ENCODE data around the gene FNIP2.
A peak's percentile ranks its signal among the peaks of the same experiment; 100 is the strongest.

Gene FNIP2

DNA sequence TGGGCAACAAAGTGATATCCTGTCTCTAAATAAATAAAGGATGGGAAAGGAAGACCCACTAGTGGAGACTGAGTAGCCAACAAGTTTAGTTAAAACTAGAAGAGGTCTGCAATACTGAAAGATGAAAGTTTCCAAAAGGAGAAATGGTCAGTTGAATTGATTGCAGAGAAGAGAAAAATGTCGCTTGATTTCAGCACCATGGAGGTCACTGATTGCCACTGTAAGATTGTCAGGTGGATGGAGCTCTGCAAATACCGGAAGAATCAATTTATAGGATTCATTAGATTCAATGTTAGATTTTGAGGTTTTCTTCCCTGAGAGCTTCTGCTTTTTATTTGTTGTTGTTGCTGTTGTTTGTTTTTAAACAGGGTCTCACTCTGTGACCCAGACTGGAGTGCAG lies 5.4 kb upstream of the FNIP2 start:
- DNase-seq (ENCODE audit: low read depth) = no peak

DNA sequence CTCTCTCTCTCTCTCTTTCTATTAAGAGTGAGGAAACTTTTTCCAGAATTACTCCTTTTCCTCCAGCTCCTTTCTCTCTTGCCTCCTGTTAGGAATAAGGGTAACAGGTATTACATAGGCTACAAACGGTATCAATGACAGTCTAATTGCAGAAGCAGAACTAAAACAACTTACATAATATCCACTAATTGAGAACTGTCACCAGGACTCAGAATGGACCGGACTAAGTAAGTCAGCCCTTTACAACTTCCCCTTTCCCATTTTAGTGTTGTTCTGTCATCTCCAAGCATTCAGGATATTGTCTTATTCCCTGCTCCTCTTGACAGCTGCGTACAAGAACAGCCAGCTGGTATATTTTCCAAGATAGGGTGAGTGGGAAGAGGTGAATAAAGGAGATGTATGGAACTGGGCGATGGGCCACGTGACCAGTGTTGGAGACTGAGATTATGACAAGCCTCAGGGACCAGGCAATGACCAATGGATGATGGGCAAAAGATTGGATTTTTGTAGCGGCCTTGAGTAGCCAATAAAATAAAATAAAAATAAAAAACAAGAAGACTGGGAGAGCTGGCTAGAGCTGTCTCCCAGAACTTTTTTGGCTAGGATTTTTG lies 2.3 kb upstream of the FNIP2 start:
- DNase-seq (ENCODE audit: low read depth) = no peak

DNA sequence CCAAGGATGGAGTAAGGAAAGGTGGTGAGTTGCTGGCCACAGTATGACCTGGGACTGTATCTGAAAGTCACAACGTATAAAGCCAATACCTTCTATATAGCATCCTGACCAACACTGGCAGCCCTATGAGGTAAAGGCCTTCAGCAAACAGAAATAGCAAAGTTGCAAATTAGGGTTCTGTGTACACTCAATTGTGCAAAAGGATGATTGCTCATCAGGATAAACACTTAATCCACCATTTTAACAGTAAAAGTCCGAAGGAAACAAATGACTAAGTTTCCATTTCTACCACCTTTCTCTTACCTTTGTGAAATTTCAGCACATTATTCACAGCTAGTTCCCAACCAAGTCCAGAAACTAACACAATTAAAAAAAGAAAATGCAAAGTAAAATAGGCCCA lies 1.4 kb upstream of the FNIP2 start:
- DNase-seq (ENCODE audit: low read depth) = no peak

DNA sequence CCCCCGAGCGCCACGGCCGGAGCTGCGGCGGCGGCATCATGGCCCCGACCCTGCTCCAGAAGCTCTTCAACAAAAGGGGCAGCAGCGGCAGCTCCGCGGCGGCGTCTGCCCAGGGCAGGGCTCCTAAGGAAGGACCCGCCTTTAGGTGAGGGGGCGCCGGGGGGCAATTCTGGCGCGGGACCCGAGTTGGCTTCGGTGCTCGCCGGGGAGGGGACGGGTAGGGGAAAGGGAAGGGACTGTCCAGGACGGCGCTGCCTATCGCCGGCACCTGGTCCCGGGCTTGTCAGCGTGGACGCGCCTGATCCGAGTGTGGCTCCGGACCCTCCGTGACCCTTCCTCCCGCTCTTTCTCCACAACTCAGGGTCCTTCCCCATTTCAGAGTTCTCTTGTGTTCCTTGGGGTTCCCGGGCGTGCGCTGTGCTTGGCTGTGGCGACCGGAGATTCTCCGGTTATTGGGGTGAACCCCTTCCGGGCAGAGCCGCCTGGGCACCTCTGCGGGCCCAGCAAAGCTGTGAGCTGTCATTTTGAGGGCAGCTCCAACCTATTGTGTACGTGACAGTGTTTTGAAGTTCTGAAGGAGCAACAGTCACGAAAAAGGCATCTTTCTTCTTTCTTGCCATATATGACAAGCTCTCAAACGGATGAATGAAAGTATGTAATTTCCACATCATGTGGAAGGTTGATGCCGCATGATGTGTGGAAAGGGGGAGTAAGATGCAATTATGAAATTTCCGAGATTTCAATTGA lies 522 bp downstream of the FNIP2 start:
- DNase-seq (ENCODE audit: low read depth) = peak; percentile 4

DNA sequence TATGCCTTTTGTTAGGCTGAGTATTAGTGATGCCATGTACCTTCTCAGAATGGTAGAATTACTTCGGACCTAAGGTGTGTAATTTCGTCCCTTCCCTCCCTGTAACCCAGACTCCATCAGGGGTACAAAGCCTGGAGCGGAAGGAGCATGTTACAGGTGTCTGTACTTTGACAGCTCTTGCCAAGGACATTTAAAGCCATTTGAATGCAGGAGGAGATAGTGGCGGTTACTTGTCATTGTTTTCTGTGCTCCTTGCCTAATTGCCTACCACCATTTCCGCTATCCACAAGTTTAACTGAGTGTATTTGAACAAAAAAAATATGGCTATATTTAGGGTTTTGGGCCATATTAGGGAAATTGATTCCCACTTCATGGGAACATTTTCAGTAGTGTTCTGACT lies 1.8 kb downstream of the FNIP2 start:
- no peak for DNase-seq (ENCODE audit: low read depth)

DNA sequence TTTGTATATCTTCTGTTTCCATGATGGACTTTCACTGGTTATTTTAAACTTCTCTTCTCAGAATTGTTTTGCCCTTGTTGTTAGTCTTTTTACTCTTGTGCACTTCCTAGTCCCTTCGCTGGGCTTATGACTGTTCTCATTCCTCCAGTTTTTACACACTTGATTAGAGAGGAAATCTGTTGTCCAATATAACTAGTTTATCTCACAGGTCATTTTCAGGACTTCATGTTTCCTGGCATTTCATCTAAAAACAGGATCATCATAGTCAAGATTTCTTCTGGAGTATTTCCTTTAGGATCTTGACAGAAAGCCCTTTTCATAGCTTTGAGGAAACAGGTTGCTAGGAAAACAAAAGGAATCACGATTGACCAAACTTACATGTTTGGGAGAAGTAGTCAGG lies 3.0 kb downstream of the FNIP2 start:
- no peak for DNase-seq (ENCODE audit: low read depth)

DNA sequence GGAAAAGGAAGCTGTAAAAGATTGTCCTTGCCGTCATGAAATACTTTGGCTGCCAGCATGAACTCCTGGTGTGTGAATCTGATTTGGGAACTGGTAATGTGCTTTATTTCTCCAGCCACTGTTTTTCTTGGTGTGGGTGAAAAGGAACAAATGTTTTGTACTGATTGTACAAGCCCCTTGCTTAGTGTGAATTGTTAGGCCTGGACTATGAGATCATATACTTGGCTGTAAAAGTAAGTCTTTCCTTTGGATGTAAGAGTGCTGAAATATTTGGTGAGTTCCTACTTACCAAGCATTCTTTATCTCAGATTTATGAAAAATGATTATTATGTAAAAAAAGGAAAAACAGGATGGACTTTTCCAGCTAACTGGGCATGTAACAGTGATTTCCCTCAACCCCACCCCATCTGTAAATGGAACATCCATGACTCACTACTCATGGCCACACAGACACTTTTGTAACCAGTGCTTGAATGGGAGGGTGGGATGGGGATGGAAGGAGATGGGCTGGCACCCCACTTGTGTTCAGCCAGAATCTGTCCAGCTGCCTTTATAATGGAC lies 6.3 kb downstream of the FNIP2 start:
- DNase-seq (ENCODE audit: low read depth) = no peak

DNA sequence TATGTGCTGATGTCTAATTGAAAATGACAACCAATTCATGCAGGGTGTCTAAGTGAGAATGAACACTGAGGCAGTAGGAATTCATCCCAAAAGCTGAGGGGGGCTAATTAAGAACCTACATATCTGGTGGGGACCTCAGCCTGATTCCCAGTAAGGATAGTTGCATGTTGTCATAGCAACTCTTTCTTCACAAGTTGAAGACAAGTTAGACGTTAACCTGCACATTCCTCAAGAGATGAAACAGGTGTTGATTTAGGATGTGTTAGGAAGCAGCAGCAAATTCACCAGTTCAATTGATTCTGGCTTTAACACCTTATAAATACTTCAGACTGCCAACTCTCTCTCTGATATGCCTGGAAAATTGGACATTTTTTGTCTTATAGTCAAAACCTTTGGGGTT lies 7.3 kb downstream of the FNIP2 start:
- DNase-seq (ENCODE audit: low read depth) = no peak

DNA sequence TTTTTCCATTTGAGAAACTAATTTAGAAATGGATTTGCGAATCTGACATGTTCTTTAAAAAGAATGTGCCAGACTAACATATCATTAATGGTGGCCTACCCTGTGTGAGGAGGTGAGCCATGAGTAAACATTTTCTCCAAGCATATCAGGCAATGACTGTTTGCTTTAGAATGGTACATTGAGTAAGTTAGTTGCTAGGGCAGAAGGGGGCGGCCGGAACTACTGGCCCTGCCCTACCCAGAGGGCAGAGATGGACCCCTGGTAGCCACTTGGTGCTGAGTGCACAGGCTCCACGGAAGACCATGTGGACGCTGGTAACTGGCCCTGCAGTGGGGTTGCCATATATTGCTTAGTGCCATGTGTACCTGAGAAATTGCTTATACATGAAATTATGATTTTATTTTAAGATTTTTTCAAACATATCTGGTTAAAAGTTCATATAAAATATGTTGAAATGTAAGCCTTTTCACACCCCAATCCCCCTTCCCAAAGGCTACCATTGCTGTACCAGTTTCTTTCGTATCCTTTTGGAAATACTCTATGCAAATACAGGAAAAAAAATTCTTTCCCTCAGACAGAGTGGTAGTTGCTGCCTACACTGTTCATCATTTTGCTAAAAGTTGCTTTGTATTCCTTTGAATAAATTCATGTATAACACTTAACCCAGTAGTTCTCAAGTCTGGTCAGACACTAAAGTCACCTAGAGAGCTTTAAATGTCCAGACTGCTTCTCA lies 8.8 kb downstream of the FNIP2 start:
- DNase-seq (ENCODE audit: low read depth) = no peak

DNA sequence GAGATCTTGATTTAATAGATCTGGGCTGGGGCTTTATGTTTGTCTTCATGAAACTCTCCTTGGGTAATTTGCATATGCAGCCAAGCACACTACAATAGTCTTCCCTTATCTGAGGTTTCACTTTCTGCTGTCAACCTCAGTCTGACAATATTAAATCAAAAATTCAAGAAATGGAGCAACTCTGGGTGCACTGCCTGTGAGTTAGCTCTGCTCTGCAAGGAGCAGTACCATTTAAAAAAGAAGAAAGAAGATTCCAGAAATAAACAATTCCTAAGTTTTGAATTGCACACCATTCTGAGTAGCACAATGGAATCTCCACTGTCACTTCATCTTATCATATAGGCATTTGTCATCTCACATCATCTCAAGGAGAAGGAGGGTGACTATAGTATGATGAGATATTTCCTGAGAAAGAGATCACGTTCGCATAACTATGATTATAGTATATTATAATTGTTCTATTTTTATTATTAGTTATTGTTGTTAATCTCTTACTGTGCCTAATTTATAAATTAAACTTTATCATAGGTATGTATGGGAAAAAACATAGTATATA lies 9.4 kb downstream of the FNIP2 start:
- DNase-seq (ENCODE audit: low read depth) = no peak

DNA sequence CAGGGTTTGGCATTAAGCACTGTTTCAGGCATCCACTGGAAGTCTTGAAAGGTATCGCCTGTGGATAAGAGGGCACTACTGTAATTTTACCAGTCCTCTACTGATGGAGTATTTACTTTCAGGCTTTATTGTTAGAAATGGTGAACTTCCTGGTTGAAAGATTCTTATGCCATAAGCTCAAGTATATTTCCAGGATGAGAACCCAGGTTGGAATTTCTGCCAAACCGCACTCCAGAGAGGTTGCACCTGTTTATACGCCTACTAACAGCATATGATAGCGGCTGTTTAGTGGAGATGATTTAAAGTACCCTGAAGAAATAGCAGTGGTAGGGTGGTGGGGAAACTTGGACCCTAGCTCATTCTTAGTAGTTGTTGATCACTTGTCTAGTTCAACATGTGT lies 9.9 kb downstream of the FNIP2 start:
- DNase-seq (ENCODE audit: low read depth) = no peak

DNA sequence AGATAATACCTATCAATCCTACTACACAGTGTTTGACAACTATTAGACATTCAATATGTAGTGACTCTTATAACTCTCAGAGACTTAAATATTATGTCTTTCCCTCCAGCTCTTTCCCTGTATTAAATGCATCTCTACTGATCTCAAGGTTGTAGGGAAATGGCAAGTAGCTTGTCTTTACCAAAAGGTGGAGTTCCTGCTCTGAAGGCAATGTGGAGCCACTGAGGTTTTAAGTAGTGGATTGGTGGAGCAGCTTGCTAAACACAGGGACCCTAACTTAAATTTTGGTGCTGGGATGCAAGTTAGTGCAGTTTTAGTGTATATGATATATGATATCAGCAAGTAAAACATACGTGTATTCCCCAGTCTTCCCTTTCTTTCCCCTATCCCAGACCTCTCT lies 13.1 kb downstream of the FNIP2 start:
- DNase-seq (ENCODE audit: low read depth) = no peak

DNA sequence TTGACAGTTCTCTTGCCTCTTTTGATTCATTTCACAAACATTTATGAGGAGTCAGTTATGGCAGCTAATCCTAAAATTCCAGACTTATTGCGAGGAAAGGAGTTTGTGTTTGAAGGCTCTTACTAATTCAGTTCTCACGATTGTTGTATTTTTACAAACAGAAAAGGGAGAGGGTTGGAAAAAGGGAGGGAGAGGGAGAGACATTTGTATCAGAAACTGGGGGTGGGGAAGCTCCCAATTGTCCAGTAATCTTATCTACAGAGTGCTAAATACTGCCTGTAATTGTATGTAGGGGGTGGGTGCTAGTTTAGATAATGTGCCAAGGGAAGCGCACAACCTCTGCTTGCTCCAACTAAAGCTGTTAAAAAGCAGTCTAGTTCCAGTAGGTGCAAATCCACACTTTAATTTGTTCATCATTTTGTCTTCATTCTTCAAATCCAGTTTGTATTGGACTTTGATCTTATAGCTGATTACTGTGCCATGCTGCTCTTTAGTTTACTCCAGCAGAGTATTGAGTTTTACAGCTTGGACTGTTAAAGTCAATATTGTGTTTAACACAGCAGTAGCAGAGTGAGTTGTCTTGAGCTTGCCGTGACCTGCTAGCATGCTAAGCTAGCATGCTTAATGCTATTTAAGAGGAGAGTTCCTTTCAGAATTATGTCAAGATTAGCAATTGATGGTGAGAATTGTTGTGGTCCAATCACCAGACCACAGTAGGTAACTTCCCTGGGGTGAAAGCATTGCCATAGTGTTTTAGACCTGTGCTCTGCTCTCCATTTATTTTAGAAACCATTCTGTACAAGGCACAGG lies 13.9 kb downstream of the FNIP2 start:
- no peak for DNase-seq (ENCODE audit: low read depth)

DNA sequence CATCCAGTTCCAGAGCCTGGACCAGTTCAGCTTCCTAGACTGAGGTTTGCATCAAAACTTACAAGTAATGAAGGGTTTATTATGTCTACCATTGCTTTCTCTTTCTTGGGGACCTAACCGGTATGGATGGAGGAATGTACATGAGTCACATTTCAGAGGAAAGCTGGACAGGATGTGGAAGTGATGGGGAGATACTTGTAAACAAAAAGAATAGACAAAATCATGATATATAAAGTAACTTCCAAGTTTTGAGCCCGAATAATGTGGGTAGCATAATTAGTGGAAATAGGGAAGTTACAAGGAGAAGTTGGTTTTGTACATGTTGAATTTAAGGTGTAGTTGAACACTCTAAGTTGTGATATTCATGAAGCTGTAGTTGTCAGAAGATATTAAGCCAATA lies 15.0 kb downstream of the FNIP2 start:
- no peak for DNase-seq (ENCODE audit: low read depth)

DNA sequence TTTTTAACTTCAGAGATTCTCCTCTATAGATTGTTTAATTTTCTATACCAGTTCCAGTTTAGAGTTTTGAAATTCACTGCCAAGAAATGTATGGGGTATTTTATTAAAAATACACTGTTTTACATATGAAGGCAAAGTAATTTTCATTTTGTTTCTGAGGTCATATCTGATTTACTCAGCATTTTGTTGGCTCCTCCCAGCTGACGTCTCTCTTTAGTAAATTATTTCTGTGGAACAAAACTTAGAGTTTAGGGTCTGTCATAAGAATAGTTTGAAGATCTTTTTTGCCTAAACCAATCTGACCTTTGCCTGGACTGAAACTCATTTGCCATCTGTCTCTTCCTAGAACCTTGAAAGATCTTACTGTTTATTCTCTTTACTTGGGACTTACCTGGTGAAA lies 16.9 kb downstream of the FNIP2 start:
- no peak for DNase-seq (ENCODE audit: low read depth)

DNA sequence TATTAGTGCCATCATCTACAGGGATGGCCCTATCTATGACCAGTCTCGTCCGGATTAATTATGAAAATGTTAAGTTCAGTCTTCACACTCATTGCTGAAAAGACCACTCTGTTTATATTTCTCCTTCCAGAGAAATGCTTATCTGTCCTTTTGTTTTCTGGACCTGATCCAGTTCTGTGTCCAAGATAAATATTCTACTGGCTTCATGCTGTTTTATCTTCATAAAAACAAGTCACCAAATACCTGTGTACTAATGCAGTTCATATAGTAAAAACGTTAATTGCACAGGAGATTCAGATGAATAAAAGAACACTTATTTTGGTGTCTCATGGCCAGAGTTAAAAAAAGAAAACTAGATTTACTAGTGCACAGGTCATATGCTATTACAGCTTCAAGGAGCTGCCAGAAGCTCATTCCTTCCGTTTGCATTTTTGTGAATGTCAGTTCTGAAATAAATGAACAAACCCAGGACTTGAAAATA lies 17.3 kb downstream of the FNIP2 start:
- no peak for DNase-seq (ENCODE audit: low read depth)

DNA sequence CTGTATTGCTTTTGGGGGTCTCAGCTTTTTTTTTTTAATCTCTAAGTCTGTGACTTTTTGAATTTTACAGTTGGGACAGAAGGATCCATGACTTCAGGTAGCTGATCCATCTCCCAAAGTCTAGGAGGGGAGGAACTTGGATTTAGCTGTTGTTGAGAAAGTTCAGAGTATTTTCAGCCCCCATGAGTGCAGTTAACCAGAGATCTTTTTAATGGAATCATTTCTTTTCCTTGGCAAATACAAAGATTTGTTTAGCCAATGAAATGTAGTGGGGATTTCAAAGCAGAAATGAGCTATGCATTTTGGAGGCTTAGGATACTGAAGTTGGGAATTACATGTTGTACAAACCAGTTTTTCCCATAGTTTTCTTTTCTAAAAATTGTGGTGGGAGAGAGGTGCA lies 18.1 kb downstream of the FNIP2 start:
- DNase-seq (ENCODE audit: low read depth) = no peak

DNA sequence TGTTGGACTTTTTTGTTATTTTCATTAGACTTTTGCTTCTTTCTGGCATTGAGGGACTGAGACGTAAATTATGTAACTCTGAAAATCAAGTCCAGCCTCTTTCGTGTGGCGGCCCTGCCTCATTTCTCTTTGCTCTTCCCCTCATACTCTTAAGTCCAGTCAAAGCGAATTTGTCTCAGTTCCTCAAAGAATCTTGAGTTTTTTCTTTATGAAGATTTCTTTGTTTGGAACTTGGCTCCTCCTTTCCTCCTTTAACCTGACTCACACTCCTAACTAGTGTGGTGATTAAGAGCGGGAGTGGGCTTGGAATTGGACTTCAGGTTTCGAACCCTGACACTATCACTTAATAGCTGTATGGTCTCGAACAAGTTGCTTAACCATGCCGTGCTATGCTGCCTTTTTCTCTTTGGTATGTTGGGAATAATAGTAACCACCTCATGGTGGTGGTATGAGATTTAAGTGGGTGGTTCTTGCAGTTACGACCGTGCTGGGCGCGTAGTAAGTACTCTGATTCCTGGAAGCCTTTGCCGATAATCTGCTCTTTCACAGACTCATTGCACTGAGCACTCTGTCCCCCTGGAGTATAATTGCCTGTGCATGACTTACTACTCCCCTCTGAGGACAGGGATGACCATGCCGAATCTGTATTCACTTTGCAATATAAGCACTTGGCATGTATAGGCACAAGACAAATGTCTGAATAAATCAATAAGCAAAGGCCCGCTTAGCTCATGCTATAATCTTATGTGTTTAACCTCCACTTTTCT lies 19.1 kb downstream of the FNIP2 start:
- no peak for DNase-seq (ENCODE audit: low read depth)

DNA sequence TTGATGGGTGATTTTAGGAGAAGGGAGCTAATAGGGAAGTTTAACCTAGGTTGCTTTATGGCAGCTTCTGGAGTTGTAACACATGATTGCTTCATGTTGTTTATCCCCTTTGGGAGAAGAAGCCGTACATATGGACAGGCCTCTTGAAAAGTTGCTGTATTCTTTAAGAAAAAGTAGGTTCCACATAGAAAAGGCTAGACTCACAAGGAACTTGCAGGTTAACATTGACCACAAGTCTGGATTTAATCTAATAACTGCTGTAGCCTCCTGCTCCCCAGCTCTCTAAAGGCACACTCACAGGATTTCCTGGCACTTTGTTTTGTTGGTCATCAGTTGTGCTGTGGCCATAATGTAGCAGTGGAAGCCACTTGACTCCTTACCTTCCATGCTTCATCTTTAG lies 19.7 kb downstream of the FNIP2 start:
- DNase-seq (ENCODE audit: low read depth) = no peak

DNA sequence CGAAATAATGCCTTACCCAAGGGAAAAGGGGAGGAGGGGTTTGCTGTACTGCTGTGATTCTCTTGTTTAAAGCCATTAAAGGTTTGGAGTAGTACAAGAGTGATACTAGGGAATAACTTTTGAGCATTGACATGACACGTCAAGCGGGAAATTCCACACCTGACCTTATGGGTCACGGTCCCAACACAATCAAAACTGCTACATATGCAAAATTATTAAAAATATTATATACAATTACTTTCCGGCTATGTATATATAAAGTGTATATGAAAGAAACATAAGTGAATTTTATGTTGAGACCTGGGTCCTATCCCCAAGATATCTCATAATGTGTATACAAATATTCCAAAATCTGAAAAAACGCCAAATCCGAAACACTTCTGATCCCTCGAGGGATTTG lies 21.0 kb downstream of the FNIP2 start:
- DNase-seq (ENCODE audit: low read depth) = no peak

DNA sequence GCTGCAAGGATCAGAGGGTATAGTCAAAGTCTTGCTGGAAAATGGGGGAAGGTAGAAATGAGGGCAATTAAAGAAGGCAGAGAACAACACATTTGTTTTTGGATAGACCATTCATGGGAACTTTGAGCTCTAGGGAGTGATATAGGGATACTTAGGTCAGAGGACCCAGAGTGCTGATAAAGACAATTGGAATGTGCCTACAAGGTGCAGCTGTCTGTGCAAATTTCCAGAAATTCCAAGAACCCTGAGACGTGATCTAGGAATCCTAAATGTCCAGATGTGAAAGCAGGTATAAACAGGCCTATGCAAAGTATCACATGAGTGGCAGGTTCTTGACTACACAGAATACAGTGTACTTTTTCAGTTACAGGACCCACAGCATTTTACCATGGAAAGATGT lies 24.2 kb downstream of the FNIP2 start:
- no peak for DNase-seq (ENCODE audit: low read depth)
